GM23338 (cell line): Measurements from ENCODE around the gene SMNDC1. TPM values are rescaled to one million over a fixed set of nuclear protein-coding genes. Genes with fewer than 3 reads are reported as not detected.

Source experiments
- ATAC-seq: fragments of 200-7000 bp; cut with Tn5 transposase; 3 replicates; pipeline ENCODE4 v1.9.1; 2020
- DNase-seq: peaks from one replicate; pipeline ENCODE4 v3.0.0-alpha.2; 2015; ENCODE audit warnings: low spot score
- H2AFZ ChIP-seq: fragments of 200-600 bp; sonication (generic); 2 replicates; pipeline ENCODE4 v1.8.0; 2016; ENCODE audit warnings: antibody characterized with exemption, mild to moderate bottlenecking, moderate library complexity
- H3F3A ChIP-seq: fragments of 200-600 bp; sonication (generic); replicated peaks from 2 replicates; pipeline ENCODE4 v1.8.0; 2017; ENCODE audit warnings: antibody characterized with exemption, mixed run types, low read depth
- H3K27ac ChIP-seq: fragments of 200-600 bp; sonication (generic); 2 replicates; pipeline ENCODE4 v1.6.1; 2016; ENCODE audit warnings: low read depth
- H3K27me3 ChIP-seq: fragments of 200-600 bp; sonication (generic); 2 replicates; pipeline ENCODE4 v1.8.0; 2016; ENCODE audit warnings: mild to moderate bottlenecking, mixed run types, moderate library complexity; ENCODE audit not compliant: insufficient read depth
- H3K36me3 ChIP-seq: fragments of 200-600 bp; sonication (generic); 2 replicates; pipeline ENCODE4 v1.8.0; 2016; ENCODE audit warnings: mild to moderate bottlenecking; ENCODE audit not compliant: insufficient read depth
- H3K4me1 ChIP-seq: fragments of 200-600 bp; sonication (generic); 2 replicates; pipeline ENCODE4 v1.8.0; 2016; ENCODE audit warnings: mild to moderate bottlenecking, moderate library complexity; ENCODE audit not compliant: insufficient read depth
- H3K4me2 ChIP-seq: fragments of 200-600 bp; sonication (generic); 2 replicates; pipeline ENCODE4 v1.7.1; 2017; ENCODE audit warnings: mixed run types
- H3K4me3 ChIP-seq: fragments of 200-600 bp; sonication (generic); 2 replicates; pipeline ENCODE4 v1.6.1; 2016; ENCODE audit warnings: mixed run types
- H3K79me2 ChIP-seq: fragments of 200-600 bp; sonication (generic); replicated peaks from 2 replicates; pipeline ENCODE4 v1.8.0; 2017; ENCODE audit warnings: mild to moderate bottlenecking; ENCODE audit not compliant: insufficient read depth
- H3K9me2 ChIP-seq: fragments of 200-600 bp; sonication (generic); 2 replicates; pipeline ENCODE4 v1.8.0; 2017; ENCODE audit not compliant: insufficient read depth
- H4K20me1 ChIP-seq: fragments of 200-600 bp; sonication (generic); replicated peaks from 2 replicates; pipeline ENCODE4 v1.8.0; 2017; ENCODE audit warnings: mild to moderate bottlenecking; ENCODE audit not compliant: insufficient read depth
- H3K27ac Mint-ChIP-seq: 2 replicates; pipeline ENCODE4 v1.8.0; 2020; ENCODE audit warnings: inconsistent platforms, mild to moderate bottlenecking, moderate library complexity, mixed read lengths
- H3K27me3 Mint-ChIP-seq: 3 replicates; pipeline ENCODE4 v1.8.0; 2022; ENCODE audit warnings: low read depth, mild to moderate bottlenecking, moderate library complexity, mixed read lengths, inconsistent platforms; ENCODE audit not compliant: insufficient read depth, poor library complexity
- H3K36me3 Mint-ChIP-seq: 3 replicates; pipeline ENCODE4 v1.8.0; 2021; ENCODE audit warnings: low read depth, mild to moderate bottlenecking, inconsistent platforms, moderate library complexity, mixed read lengths
- H3K4me1 Mint-ChIP-seq: 3 replicates; pipeline ENCODE4 v1.8.0; 2020; ENCODE audit warnings: mild to moderate bottlenecking, inconsistent platforms, mixed read lengths
- H3K4me3 Mint-ChIP-seq: 3 replicates; pipeline ENCODE4 v1.8.0; 2021; ENCODE audit warnings: moderate library complexity, mild to moderate bottlenecking, inconsistent platforms, mixed read lengths
- H3K9me3 Mint-ChIP-seq: 3 replicates; pipeline ENCODE4 v1.8.0; 2020; ENCODE audit warnings: moderate library complexity, mild to moderate bottlenecking, inconsistent platforms, mixed read lengths
- CREB1 ChIP-seq: fragments of 250-450 bp; sonication (Bioruptor Pico); IDR thresholded peaks from 2 replicates; pipeline ENCODE4 v1.5.0; 2020; ENCODE audit warnings: low read depth, mild to moderate bottlenecking, moderate library complexity
- ETS1 ChIP-seq: IDR thresholded peaks from 2 replicates; pipeline ENCODE4 v1.6.1; 2016; ENCODE audit warnings: antibody characterized with exemption
- EZH2 ChIP-seq: fragments of 200-600 bp; sonication (generic); IDR thresholded peaks from one replicate; pipeline ENCODE4 v1.8.0; 2017; ENCODE audit warnings: antibody characterized with exemption, mild to moderate bottlenecking, low read depth; ENCODE audit not compliant: unreplicated experiment
- EZH2phosphoT487 ChIP-seq: fragments of 200-600 bp; sonication (generic); IDR thresholded peaks from one replicate; pipeline ENCODE4 v1.8.1; 2018; ENCODE audit warnings: antibody characterized with exemption; ENCODE audit not compliant: unreplicated experiment
- JUNB ChIP-seq: IDR thresholded peaks from one replicate; pipeline ENCODE4 v1.6.1; 2016; ENCODE audit warnings: antibody characterized with exemption; ENCODE audit not compliant: unreplicated experiment
- NANOG ChIP-seq: IDR thresholded peaks from 2 replicates; pipeline ENCODE4 v1.6.1; 2016; ENCODE audit warnings: antibody characterized with exemption, borderline replicate concordance
- POLR2AphosphoS5 ChIP-seq: IDR thresholded peaks from 2 replicates; pipeline ENCODE4 v1.6.1; 2016; ENCODE audit warnings: antibody characterized with exemption, low read depth
- STAT1 ChIP-seq: IDR thresholded peaks from one replicate; pipeline ENCODE4 v1.6.1; 2016; ENCODE audit warnings: antibody characterized with exemption; ENCODE audit not compliant: unreplicated experiment
- ZNF114 ChIP-seq: fragments of 250-450 bp; sonication (Bioruptor Pico); IDR thresholded peaks from 2 replicates; pipeline ENCODE4 v1.5.0; 2020; ENCODE audit warnings: mild to moderate bottlenecking, moderate library complexity
- ZNF331 ChIP-seq: fragments of 250-450 bp; sonication (Bioruptor Pico); IDR thresholded peaks from 2 replicates; pipeline ENCODE4 v1.5.0; 2020; ENCODE audit warnings: low read depth, mild to moderate bottlenecking, moderate library complexity
- ZNF462 ChIP-seq: fragments of 250-450 bp; sonication (Bioruptor Pico); IDR thresholded peaks from 2 replicates; pipeline ENCODE4 v1.5.0; 2020; ENCODE audit warnings: mild to moderate bottlenecking, moderate library complexity
- polyA plus RNA-seq: library from polyadenylated mRNA; unstranded; fragments of >200 nt; fragmentation: Nextera tagmentation; extraction: Ambion mirVana; gene quantifications from 2 replicates; pipeline ENCODE4 v1.2.1, GENCODE V29; 2016
- total RNA-seq: library from RNA; depleted of rRNA; stranded (reverse); fragments of >200 nt; shearing (Covaris generic); gene quantifications from 2 replicates; pipeline ENCODE4 v1.2.3, GENCODE V29; 2014
- TF ChIP-seq, protein P1 (sequence below): IDR thresholded peaks from one replicate; pipeline ENCODE4 v1.6.1; 2018; ENCODE audit warnings: antibody characterized with exemption; ENCODE audit not compliant: unreplicated experiment
- TF ChIP-seq, protein P2 (sequence below), 2 experiments: fragments of 200-600 bp in 1 of 2; sonication (generic) in 1 of 2; conservative IDR thresholded peaks; 2 replicates each; pipeline versions ENCODE4 v1.5.1 to v1.6.1; 2016 to 2017; ENCODE audit warnings: antibody characterized with exemption in 2 of 2, low read depth in 2 of 2, mild to moderate bottlenecking in 2 of 2, moderate library complexity in 1 of 2

SMNDC1 gene
- total and polyA plus RNA-seq, 2 experiments from 2014 or later, result 28.4 to 45.1 TPM

DNA sequence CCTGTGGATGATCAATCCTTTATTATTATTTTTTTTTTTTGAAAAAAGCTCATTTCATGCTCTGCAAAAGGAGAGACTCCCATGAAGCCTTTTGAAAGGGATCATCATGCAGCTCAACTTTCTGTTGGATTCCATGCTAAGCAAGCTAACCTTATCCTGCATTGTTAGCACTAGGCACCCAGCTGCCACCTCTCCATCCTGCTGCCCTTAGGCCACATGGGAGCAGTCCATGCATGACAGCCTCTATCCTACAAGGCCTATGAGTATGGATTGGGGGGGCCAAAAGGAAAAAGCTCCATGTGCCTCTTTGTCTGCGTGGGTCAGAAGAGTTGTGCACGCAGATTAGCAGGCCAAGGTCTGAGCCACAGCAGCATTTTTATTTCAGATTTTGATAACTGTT, 19.2 kb downstream of the SMNDC1 start (continued):
- TF ChIP-seq ZNF462, result no peak

- Histone ChIP-seq H3K27me3 (no peaks in the 10 kb centered on the region), H3K79me2 (no peaks in the 10 kb centered on the region), H3K27ac (no peak overlapping the region), H3F3A (no peaks in the 10 kb centered on the region), H3K4me3 (no peak overlapping the region), H3K36me3 (no peaks in the 10 kb centered on the region), H3K4me1 (peaks cover 22% of the 10 kb centered on the region), H2AFZ (no peak overlapping the region), H4K20me1 (peaks cover 6% of the 10 kb centered on the region; the same call in 1 of the 2 replicates), H3K4me2 (no peak overlapping the region), H3K9me2 (no peaks in the 10 kb centered on the region)
- DNase-seq (no peak), ATAC-seq (no peak)
- peaks cover 6% of the 10 kb centered on the region; the same call in 2 of the 3 replicates for H3K36me3 Mint-ChIP-seq
- H3K9me3 Mint-ChIP-seq, result no peaks in the 10 kb centered on the region
- peaks cover 24% of the 10 kb centered on the region for H3K4me1 Mint-ChIP-seq
- H3K27me3 Mint-ChIP-seq, result no peaks in the 10 kb centered on the region
- H3K27ac Mint-ChIP-seq, result no peak overlapping the region
- H3K4me3 Mint-ChIP-seq, result no peak overlapping the region
- no peak for TF ChIP-seq EZH2
- TF ChIP-seq ZNF114 (CRISPR knock-in tag), result no peak
- TF ChIP-seq STAT1, result no peak
- TF ChIP-seq JUNB, result no peak
- TF ChIP-seq POLR2AphosphoS5, result no peak
- no peak for TF ChIP-seq NANOG
- TF ChIP-seq EZH2phosphoT487, result no peak
- no peak for TF ChIP-seq ZNF331
- TF ChIP-seq, protein P1, sequence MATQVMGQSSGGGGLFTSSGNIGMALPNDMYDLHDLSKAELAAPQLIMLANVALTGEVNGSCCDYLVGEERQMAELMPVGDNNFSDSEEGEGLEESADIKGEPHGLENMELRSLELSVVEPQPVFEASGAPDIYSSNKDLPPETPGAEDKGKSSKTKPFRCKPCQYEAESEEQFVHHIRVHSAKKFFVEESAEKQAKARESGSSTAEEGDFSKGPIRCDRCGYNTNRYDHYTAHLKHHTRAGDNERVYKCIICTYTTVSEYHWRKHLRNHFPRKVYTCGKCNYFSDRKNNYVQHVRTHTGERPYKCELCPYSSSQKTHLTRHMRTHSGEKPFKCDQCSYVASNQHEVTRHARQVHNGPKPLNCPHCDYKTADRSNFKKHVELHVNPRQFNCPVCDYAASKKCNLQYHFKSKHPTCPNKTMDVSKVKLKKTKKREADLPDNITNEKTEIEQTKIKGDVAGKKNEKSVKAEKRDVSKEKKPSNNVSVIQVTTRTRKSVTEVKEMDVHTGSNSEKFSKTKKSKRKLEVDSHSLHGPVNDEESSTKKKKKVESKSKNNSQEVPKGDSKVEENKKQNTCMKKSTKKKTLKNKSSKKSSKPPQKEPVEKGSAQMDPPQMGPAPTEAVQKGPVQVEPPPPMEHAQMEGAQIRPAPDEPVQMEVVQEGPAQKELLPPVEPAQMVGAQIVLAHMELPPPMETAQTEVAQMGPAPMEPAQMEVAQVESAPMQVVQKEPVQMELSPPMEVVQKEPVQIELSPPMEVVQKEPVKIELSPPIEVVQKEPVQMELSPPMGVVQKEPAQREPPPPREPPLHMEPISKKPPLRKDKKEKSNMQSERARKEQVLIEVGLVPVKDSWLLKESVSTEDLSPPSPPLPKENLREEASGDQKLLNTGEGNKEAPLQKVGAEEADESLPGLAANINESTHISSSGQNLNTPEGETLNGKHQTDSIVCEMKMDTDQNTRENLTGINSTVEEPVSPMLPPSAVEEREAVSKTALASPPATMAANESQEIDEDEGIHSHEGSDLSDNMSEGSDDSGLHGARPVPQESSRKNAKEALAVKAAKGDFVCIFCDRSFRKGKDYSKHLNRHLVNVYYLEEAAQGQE, result no peak
- no peak for TF ChIP-seq CREB1
- TF ChIP-seq, protein P2, sequence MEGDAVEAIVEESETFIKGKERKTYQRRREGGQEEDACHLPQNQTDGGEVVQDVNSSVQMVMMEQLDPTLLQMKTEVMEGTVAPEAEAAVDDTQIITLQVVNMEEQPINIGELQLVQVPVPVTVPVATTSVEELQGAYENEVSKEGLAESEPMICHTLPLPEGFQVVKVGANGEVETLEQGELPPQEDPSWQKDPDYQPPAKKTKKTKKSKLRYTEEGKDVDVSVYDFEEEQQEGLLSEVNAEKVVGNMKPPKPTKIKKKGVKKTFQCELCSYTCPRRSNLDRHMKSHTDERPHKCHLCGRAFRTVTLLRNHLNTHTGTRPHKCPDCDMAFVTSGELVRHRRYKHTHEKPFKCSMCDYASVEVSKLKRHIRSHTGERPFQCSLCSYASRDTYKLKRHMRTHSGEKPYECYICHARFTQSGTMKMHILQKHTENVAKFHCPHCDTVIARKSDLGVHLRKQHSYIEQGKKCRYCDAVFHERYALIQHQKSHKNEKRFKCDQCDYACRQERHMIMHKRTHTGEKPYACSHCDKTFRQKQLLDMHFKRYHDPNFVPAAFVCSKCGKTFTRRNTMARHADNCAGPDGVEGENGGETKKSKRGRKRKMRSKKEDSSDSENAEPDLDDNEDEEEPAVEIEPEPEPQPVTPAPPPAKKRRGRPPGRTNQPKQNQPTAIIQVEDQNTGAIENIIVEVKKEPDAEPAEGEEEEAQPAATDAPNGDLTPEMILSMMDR (conservative IDR thresholded peaks at IDR 0.05; ENCODE audit: low read depth in 2 of 2), result no peak
- no peak for TF ChIP-seq ETS1
Measured at GRCh38 chr10:110284262-110284661, 20.5 kb downstream of the SMNDC1 start.
